ENCODE results near the gene NAALADL2. TPM values are rescaled to one million over a fixed set of nuclear protein-coding genes. Genes with fewer than 3 reads are reported as not detected.
"Not testable (repeated sequence)": the region's sequence is repeated elsewhere in the genome, so short reads cannot be mapped to it uniquely, and the experiment has no call there.

NAALADL2 gene
- polyA plus RNA-seq, 4 donors, result 17.4 to 25.9 (median 20.2) TPM

DNA sequence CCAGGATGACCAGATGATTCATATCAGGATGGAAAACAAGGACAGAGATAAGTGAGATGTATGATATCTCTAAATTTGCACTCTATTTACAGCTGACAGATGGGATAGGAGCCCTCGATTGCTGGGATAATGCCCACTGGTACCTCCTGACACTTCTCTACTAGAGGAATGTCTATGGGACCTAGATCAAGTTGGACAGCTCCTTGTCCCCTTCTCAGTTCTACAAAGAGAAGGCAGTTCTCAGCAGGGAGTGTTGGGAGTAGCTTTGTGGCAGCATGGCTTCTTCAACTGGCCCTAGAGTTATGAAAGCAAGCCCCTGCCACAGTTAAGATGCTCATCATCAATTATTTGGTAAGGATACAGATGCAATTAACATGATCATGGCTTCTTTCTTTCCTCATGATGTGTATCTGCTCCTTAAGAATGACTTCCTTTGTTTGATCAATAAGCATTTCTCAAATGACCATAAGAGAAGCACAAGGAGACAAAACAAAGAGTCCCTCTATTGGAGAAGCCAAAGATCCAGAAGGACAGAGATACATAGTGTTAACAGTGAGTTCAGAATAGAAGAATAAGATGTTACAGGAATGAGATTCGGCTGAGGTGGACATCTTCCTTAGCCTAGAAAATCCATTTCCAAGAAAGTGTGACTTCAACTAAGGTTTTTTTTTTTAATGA is 481.3 kb downstream of the NAALADL2 start:
- no peak for DNase-seq (ENCODE audit: low read depth in 4 of 4, low spot score in 3 of 4)

- no peak for DNase-seq (ENCODE audit: low read depth in 4 of 4, low spot score in 3 of 4)
These were observed 483.1 kb downstream of the NAALADL2 start for GRCh38 chr3:175342196-175342595.

DNA sequence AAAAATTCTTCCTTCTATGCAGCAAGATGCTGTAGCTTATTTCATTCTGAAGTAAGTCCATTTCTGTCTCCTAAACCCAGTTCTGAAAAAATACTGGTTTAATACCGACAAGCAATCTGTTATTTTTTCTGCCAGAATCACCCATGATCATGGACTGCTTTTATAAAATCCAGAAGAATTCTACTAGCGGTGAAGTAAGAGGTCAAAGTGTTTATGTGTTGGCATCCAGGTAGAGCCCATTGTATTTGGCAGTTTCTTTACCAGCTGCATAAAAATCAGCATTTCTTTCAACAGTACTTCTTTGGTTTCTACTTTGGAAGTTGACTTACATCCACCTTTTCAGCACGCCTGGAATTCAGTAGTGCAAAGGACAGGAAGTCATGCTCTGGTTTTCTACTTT is 484.8 kb downstream of the NAALADL2 start:
- DNase-seq (ENCODE audit: low read depth in 4 of 4, low spot score in 3 of 4), result no peak

DNA sequence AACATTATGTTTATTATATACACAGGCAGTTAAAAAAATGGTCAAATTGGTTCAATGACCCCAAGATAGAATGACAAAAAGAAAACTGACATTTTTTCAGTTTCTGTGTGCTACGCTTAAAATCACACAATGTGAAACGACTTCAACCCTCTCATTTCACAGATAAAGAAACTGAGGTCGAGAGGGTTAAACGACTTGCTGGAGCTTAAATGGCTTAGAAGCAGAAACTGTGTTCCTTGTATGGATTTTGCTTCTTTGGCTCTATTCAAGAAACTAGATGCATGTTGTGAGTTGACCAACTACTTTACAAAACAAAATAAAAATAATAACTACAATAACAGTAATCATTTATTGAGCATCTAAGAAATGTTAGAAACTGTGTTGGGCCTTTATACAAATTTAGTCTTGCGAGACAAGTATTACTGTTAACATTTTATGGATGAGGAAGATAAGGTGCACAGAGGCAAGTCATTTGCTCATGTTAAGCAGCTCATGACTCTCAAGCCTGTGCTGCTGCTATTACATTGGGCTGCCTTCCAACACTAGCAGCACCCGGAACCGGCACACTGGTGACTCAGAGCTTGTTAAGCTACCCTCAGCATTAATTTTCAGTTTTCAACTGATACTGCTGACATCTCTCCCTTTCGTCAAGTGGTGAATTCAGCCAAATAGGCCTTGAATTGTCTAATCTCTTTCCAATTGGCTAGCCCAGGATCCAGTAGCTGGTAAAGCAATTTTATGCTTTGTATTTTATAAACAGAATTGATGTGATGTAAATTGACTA is 487.6 kb downstream of the NAALADL2 start:
- DNase-seq (ENCODE audit: low read depth in 4 of 4, low spot score in 3 of 4), result no peak

- DNase-seq (ENCODE audit: low read depth in 4 of 4, low spot score in 3 of 4), result no peak
These were observed 490.0 kb downstream of the NAALADL2 start for GRCh38 chr3:175349168-175349567.

GRCh38 chr3:175355801-175356335 is 496.7 kb downstream of the NAALADL2 start:
- DNase-seq (ENCODE audit: low read depth in 4 of 4, low spot score in 3 of 4), result no peak

- no peak for DNase-seq (ENCODE audit: low read depth in 4 of 4, low spot score in 3 of 4)
These were observed 497.8 kb downstream of the NAALADL2 start for GRCh38 chr3:175356899-175357324.

- no peak for DNase-seq (ENCODE audit: low read depth in 4 of 4, low spot score in 3 of 4)
These were observed 498.6 kb downstream of the NAALADL2 start for GRCh38 chr3:175357758-175358157.

- DNase-seq (ENCODE audit: low read depth in 4 of 4, low spot score in 3 of 4), result no peak
These were observed 499.8 kb downstream of the NAALADL2 start for GRCh38 chr3:175358935-175359334.

GRCh38 chr3:175370426-175370825 is 511.3 kb downstream of the NAALADL2 start:
- DNase-seq (ENCODE audit: low read depth in 4 of 4, low spot score in 3 of 4), result not testable (repeated sequence)

GRCh38 chr3:175371187-175371586 is 512.1 kb downstream of the NAALADL2 start:
- DNase-seq (ENCODE audit: low read depth in 4 of 4, low spot score in 3 of 4), result not testable (repeated sequence)

GRCh38 chr3:175374705-175375104 is 515.6 kb downstream of the NAALADL2 start:
- DNase-seq (ENCODE audit: low read depth in 4 of 4, low spot score in 3 of 4), result no peak

- DNase-seq (ENCODE audit: low read depth in 4 of 4, low spot score in 3 of 4), result no peak
These were observed 519.2 kb downstream of the NAALADL2 start for GRCh38 chr3:175378348-175378747.

DNA sequence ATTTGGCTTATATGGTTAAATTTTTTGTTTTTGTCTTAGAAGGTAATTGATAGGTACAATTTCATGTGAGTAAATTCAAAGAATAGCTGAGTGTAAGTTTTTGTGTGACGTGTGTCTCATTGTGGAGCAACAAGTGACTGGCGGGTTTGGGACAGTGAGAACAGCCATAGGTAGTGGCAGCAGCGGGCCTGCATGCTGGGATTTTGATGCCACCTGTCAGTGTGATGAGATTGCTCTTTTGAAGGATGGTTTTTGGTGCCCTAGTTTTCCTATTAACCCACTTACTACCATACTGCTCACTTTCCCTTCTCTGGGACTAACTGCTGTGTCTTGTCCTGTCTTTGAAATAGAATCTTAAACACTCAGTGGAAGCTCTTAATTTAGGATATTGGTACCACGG is 522.6 kb downstream of the NAALADL2 start:
- no peak for DNase-seq (ENCODE audit: low read depth in 4 of 4, low spot score in 3 of 4)

- no peak for DNase-seq (ENCODE audit: low read depth in 4 of 4, low spot score in 3 of 4)
These were observed 524.2 kb downstream of the NAALADL2 start for GRCh38 chr3:175383371-175383770.

DNA sequence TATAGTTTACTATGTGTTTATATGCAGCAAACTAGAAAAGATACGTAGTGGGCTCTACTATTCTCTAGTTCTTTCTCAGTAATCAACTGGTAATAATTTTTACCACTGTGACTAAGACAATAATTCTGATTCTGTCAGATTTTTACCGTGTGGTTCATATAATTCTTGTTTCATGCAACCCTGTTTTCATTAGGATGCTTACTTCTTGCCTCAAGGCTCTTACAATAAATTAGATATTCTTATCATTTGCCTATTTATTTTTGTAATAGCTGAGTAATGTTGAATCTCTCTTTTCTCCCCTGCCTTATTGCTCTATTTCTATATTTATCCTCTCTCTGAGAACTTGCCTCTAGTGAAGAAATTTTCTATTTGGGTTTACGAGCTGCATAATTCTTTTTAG is 524.7 kb downstream of the NAALADL2 start:
- DNase-seq (ENCODE audit: low read depth in 4 of 4, low spot score in 3 of 4), result no peak

DNA sequence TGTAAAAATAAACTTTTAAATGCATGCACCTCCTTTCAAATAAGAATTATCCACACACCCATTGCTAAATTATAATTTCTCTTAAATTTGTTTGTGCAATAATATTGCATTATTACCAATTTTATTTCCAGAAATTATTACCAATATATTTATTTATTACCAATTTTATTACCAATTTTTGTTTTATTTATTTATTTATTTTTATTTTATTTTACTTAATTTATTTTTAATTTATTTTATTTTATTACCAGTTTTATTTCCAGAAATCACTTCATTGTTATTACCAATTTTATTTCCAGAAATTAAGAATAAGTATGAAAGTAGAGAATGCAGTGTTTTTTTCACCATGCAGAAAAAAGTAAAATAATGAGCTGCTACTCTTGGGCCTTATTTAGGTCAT is 525.4 kb downstream of the NAALADL2 start:
- DNase-seq (ENCODE audit: low read depth in 4 of 4, low spot score in 3 of 4), result no peak

DNA sequence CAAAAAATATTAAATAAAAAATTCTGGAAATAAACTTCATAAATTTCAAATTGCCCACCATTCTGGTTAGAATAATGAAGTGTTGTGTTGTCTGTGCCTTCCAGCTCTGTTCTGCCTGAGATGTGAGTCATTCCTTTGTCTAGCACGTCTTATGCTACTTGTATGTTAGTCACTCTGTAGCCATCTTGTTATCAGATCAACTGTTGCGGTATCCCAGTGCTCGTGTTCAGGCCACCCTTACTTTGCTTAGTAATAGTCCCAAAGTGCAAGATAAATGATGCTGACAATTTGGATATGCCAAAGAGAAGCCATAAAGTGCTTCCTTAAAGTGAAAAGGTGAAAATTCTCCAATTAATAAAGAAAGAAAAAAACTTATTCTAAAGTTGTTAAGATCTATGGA is 527.5 kb downstream of the NAALADL2 start:
- DNase-seq (ENCODE audit: low read depth in 4 of 4, low spot score in 3 of 4), result no peak

- no peak for DNase-seq (ENCODE audit: low read depth in 4 of 4, low spot score in 3 of 4)
These were observed 530.4 kb downstream of the NAALADL2 start for GRCh38 chr3:175389560-175389959.

DNA sequence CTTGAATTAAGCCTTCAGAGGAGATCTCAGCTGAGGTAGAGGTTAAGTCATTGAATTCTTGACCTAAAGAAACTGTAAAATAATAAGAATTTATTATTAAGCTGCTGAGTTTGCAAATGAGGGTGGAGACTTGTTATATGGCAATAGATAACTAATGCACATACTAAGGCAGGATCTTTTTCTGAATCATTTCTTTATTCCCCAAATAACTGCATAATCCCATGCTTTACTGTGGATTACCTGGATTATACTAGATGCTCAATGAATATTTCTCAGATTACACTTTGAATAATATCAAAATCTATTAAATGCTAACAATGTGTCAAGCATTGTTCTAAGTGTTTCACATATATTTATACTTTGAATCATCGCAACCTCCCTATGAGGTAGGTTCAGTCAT is 532.5 kb downstream of the NAALADL2 start:
- no peak for DNase-seq (ENCODE audit: low read depth in 4 of 4, low spot score in 3 of 4)

- DNase-seq (ENCODE audit: low read depth in 4 of 4, low spot score in 3 of 4), result no peak
These were observed 533.5 kb downstream of the NAALADL2 start for GRCh38 chr3:175392653-175393052.

DNA sequence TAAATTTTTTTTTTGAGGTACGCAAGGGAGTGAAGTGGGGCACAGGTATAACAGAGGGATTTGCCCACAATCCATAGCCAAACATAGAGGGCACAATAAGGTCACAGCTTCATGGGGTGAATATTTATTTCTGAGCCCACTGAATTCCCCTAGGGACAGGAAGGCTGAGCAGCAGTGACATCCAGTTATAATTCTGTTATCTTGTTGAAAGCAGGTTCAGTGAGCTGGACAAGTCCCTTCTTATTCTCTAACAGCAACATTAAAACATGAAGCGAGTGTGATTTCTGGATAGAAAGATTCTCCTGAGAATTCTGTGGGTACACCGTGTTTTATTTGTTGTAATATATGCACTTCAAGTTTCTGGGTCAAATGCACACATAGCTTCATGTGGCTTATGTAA is 538.2 kb downstream of the NAALADL2 start:
- no peak for DNase-seq (ENCODE audit: low read depth in 4 of 4, low spot score in 3 of 4)

Measured in right renal pelvis (tissue), 4 donors.